ENCODE results near the gene LUC7L2.
"Not testable (repeated sequence)": the region's sequence is repeated elsewhere in the genome, so short reads cannot be mapped to it uniquely, and the experiment has no call there.

The LUC7L2 gene

DNA sequence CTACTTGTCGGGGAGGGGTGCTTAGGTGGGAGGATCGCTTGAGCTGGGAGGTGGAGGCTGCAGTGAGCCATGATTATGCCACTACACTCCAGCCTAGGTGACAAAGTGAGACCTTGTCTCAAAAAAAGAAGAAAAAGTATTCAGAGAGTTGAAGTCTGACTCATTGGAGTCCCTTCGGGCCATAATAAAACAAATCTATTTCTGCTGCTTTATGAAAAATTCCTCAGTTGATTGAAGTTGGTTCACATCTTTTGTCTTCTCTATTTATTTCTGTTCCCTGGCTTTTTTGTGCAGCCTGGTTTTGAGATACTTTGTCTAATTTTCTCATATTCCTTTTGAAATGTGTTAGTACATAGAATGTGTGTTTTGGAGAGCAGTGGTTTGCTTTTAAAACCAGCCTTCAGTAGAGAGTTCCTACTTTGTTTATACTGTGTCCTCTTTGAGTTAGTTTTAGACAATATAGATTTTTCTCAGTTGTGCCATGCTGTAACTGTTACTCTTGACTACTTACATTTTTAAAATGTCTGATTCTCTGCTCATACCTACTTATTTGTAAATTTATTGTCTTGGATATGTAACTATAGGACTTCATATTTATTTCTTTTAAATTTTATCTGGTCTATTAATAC is 36.7 kb downstream of the LUC7L2 start:
- DNase-seq (ENCODE audit: low read depth, low spot score) = peak; percentile 3

DNA sequence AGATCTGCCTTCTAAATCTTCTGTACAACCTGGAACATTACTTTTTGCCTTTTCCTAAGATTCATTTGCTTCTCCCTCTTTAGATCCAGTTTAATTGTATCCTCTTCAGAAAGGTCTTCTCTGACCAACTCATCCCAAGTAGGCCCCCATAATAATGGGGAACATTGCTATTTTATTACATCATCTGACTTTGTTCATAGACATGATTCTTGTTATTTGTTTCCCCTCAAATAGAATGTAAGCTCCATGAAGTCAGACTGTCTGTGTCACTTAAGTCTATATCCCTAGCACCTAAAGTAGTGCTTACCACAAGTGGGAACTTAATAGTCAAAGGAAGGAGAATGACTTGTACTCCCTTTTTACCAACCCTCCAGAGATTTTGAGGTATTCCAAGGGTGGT is 37.5 kb downstream of the LUC7L2 start:
- DNase-seq (ENCODE audit: low read depth, low spot score) = no peak

DNA sequence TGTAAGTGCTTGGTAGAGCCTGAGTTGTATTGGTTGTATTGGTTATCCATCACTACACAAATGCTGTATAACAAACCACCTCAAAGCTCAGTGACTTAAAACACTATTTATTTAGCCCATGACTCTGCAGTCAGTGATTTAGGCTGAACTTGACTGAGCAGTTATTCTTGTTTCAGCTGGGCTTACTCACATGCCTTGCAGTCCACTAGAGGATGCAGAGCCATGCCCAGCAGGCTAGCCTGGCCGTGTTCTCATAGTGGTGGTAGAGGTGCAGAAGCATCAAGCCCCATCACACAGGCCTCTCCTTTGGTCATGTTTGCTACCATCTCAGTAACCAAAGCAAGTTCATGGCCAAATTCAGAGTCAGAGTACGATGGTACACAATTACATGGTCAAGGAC is 43.9 kb downstream of the LUC7L2 start:
- no peak for DNase-seq (ENCODE audit: low read depth, low spot score)

DNA sequence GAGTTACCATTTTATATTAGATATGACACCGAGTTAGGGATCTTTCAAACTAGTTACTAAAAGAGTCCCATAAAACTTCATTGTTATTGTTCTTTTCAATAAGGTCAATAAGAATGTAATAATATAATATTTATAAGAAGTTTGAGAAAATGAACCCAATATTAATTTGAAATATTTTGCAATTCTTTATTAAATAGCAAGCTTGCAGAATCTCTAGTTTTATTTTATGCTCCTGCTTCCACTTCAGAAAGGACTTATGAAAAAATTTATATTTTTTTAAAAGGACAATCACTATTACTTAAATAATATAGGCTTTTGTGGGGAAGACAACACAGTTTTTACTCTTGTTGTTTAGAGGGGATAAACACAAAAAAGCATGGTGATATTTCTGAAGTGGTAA is 47.9 kb downstream of the LUC7L2 start:
- DNase-seq (ENCODE audit: low read depth, low spot score) = no peak

DNA sequence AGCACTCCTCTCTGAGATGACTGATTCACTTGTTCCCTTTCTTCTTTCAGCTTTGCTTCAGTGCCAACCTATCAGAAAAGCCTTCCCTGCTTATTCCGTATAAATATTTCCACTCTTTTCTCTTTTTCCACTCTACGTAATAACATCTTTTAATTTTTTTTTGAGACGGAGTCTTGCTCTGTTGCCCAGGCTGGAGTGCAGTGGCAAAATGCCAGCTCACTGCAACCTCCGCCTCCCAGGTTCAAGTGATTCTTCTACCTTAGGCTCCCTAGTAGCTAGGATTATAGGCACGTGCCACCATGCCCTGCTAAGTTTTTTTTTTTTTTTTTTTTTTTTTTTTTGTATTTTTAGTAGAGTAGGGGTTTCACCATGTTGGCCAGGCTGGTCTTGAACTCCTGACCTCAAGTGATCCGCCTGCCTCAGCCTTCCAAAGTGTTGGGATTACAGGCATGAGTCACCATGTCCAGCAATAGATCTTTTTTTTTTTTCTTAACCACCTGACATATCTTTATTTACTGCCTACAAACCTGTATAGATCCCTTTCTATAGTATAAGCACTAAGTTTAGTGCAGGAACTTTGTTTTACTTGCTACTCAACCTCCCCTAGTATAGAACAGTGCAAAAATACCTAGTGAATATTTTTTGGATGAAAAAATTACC is 55.2 kb downstream of the LUC7L2 start:
- not testable (repeated sequence) for DNase-seq (ENCODE audit: low read depth, low spot score)

DNA sequence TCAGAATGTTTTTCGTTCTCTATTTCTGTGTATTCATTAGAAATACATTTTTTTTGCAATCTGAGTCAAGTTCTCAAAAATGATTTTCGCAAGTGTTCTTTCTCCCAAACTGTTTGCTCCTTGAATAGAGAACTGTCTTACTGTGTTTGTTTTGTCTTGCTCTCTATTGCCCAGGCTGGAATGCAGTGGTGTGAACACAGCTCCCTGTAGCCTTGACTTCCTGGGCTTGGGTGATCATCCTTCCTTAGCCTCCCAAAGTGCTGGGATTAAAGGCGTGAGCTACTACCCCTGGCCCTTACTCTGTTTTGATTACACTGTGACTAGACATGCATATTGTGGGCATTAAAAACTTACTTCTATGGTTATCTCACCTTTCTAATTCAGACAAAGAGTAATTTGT is 56.7 kb downstream of the LUC7L2 start:
- DNase-seq (ENCODE audit: low read depth, low spot score) = no peak

DNA sequence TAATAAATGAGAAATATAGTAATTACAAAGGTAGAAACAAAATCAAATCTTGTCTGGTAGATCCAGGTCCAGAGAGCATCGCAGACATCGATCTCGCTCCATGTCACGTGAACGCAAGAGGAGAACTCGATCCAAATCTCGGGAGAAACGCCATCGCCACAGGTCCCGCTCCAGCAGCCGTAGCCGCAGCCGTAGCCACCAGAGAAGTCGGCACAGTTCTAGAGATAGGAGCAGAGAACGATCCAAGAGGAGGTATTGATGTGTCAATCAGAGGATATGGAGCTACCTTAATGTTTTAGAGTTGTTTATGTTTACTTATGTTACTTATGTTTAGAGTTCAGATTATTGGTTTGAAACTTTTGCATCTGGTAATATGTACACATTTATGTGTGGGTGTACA is 57.8 kb downstream of the LUC7L2 start:
- no peak for DNase-seq (ENCODE audit: low read depth, low spot score)

DNA sequence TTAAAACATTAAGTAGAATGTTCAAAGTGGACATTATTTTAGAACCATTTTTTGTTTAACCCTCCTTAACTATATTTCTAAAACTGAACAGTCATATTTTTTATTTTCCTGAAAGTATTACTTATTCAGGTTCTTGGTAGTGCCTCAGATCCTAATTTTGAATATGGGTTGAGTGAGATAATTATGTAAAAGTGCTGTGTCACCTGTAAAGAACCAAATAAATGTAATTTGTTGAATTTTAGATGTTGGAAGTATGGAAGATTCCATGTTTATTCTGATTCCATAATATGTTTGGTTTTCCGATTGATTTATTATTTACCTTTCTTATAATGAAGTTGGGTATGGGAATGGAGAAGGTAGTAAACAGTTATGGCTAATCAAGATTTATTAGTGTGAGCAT is 61.4 kb downstream of the LUC7L2 start:
- DNase-seq (ENCODE audit: low read depth, low spot score) = no peak

DNA sequence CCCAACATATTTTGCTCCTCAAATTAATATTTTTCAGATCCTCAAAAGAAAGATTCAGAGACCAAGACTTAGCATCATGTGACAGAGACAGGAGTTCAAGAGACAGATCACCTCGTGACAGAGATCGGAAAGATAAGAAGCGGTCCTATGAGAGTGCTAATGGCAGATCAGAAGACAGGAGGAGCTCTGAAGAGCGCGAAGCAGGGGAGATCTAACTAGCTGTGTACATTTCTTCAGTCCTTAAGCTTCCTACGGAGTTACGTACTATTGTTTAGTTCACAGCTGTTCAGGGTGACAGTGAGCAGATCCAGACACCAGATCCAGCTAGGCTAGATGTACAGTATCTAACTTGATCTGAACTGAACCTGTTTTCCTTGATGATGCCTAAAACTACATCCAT is 62.4 kb downstream of the LUC7L2 start:
- no peak for DNase-seq (ENCODE audit: low read depth, low spot score)

DNA sequence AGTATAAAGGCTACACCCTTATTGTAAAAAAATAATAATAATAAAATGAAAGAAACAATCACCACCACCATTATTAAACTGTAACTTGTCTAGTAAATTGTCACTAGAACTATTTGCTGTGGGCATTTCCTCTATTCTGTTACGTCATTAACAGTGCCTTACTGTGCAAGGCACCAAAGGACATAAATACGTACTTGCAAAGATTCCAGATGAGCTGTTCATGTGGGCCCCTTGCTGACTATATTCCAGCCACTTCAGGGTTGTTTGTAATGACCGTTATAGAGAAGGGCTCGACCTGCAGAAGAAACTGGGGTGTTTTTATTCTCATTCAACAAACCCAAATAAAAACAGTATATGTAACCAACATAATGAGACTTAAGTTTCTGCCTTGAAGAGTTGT is 63.4 kb downstream of the LUC7L2 start:
- no peak for DNase-seq (ENCODE audit: low read depth, low spot score)

DNA sequence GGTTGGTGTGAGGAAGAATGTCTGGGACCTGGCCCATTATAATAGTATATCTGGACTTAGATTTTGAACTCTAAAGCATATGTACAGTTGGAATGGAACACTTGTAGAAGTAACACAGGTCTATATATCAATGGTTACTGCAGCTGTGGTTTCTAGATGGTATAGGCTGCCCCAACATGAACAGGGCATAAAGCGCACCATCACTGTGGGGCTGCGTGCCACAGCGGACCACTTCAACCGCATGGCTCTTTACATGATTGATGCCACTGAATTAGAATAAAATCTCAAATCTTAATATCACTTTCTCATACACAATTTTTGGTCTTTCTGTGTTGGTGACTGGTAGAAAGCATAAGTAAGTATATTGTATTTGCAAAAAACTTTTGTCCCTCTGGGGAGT is 64.3 kb downstream of the LUC7L2 start:
- DNase-seq (ENCODE audit: low read depth, low spot score) = no peak

DNA sequence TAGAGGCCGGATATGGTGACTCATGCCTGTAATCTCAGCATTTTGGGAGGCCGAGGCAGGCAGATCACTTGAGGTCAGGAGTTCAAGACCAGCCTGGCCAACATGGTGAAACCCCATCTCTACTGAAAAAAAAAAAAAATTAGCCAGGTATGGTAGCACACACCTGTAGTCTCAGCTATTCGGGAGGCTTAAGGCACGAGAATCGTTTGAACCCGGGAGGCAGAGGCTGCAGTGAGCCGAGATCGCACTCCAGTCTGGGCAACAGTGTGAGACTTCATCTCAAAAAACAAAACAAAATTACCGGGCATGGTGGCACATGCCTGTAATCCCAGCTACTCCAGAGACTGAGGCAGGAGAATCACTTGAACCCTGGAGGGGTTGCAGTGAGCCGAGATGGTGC is 66.0 kb downstream of the LUC7L2 start:
- not testable (repeated sequence) for DNase-seq (ENCODE audit: low read depth, low spot score)

DNA sequence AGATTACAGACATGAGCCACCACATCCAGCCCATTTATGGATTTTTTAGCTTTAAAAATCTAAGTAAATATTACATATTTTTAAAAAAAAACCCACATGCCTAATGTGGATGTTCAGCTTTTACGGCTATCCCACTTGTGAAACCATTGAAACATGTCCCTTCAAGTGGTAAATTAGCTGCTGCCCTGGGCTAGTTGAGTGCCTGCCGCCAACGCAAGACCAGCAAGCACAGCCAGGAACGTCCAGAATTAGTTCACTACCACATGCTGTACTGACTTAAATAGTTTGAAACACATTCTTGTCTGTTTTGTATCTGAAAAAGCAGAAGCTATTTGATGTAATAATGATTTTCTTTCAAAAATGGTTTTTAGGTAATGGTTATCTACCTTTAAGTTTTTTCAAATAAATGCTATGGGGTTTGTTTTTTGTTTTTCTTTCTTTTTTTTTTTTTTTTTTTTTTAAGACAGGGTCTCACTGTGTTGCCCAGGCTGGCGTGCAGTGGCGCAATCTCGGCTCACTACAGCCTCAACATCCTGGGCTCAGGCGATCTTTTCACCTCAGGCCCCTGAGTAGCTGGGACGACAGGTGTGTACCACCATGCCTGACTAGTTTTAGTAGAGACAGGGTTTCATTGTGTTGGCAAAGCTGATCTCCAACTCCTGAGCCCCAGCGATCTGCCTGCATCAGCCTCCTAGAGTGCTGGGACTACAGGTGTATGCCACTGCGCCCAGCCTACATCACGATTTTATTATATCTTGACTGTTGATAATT is 66.7 kb downstream of the LUC7L2 start:
- no peak for DNase-seq (ENCODE audit: low read depth, low spot score)

DNA sequence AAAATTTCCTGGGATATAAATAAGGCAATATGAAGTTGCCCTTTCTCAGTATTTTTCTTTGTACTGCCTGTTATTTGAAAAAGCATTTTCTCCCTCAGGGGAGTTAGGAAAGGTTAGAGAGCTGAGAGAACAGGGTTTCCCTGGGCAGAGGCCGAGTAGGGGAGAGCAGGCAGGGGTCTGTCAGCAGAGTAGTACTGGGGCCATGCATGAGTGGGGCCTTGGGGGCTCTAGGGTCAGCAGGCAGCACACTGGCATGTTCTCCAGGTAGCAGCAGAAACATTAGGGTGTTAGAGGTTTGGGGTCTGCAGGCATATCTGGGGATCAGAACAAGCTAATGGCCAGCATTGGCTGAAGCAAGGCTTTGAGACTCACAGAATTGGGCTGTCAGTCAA is 67.3 kb downstream of the LUC7L2 start:
- no peak for DNase-seq (ENCODE audit: low read depth, low spot score)

DNA sequence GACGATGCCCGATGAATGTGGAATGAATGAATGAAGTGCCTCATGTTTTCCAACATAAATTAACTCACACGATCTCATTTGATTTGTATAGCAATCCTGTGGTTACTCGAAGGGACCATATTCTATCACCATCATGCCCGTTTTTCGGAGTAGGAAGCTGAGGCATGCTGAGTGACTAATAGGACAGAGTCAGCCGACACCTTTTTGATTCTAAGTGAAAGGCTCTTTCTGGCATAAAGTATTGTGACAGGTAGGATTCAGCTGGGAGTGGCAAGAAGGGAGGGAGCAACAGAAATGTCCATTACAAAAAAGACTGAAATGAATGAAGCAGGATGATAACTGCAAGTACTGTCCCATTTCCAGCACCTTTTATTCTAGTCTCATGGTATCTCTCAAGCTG is 68.1 kb downstream of the LUC7L2 start:
- DNase-seq (ENCODE audit: low read depth, low spot score) = no peak

DNA sequence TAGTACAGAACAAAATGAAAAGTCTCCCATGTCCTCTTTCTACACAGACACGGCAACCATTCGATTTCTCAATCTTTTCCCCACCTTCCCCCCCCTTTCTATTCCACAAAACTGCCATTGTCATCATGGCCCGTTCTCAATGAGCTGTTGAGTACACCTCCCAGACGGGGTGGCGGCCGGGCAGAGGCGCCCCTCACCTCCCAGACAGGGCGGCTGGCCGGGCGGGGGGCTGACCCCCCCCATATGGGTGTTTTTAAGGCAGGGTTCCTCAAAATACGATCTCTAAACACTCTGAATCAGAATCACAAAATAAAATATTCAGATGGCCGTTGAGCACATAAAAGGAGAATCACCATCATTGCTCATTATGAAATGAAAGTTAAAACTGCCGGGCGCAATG is 70.0 kb downstream of the LUC7L2 start:
- DNase-seq (ENCODE audit: low read depth, low spot score) = not testable (repeated sequence)

DNA sequence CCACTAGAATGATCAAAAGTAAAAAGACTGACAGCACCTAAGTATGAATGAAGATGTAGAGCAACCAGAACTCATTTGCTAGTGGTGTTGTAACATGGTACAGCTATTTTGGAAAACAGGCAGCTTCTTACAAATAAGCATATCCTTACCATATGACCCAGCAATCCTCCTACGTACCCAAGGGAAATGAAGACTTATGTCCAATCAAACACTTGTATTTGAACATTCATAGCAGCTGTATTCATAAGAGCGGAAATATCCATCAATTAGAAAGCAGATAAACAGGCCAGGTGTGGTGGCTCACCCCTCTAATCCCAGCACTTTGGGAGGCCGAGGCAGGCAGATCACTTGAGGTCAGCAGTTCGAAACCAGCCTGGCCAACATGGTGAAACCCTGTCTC is 70.7 kb downstream of the LUC7L2 start:
- no peak for DNase-seq (ENCODE audit: low read depth, low spot score)

DNA sequence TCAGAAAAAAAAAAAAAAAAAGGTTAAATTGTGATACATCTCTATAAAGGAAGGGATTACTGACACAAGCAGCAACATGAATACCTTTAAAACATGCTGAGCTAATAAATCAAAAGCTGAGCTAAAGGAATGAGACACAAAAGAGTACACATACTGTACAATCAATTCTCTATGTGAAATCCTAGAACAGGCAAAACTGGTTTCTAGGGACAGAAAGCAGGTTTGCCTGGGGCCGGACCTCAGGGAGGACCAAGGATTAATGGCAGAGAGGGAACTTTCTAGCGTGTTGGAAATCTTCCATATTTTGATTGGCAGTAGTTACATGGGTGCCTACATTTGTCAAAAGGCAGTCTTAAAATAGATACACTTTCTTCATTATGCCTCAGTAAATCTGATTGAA is 71.3 kb downstream of the LUC7L2 start:
- DNase-seq (ENCODE audit: low read depth, low spot score) = no peak

DNA sequence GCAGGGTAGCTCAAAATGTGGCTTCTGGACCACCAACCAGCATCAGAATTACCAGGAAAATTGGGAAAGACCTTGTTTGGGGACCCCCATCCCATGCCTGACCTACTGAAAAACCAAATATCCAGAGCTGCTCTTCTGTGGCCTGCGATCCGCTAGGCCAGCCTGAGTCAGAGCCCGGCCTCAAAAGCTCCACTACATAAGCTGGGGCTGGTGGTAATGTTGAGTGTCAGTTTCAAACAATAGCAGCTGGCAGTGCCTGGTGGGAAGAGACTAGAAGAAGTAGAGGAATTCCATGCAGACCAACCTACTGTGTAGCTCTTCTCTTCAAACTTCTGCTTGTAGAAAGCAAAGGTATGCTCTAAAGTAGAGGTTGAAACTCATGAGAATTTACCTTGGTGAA is 71.8 kb downstream of the LUC7L2 start:
- no peak for DNase-seq (ENCODE audit: low read depth, low spot score)

DNA sequence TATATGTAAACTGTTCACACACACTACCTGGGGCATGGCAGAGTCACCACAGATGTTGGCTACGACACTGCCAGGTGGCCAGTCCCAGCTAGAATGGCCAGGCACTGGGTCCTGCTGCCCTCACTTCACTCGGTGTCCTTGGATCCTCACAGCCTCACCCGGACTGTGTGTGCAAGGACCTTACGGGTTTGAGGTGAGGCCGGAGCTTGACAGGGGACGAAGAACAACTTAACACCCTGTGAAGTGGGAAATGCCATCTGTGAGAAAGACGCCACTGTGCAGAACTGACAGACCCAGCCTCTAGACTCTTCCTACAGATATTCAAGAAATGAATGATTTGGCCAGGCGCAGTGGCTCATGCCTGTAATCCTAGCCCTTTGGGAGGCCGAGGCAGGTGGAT is 77.1 kb downstream of the LUC7L2 start:
- no peak for DNase-seq (ENCODE audit: low read depth, low spot score)

DNA sequence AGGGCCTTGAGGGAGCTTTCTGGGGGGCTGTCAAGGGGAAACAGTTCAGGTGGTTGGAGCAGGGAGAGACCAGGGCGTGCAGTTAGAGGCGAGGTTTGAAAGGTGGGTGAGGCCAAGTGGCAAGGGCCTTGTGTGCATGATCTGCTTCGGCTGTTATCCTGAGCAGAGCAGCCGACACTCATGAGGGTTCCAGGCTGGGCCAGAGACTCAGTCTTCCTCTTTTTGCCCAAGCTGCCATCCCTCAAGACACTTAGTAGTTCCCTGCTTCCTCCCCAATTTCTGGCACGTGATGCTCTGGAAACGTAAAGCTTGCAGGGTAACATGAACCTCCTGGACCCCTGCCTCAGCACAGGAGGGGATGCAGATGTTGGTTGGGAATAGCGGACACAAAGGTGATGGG is 79.7 kb downstream of the LUC7L2 start:
- DNase-seq (ENCODE audit: low read depth, low spot score) = no peak

DNA sequence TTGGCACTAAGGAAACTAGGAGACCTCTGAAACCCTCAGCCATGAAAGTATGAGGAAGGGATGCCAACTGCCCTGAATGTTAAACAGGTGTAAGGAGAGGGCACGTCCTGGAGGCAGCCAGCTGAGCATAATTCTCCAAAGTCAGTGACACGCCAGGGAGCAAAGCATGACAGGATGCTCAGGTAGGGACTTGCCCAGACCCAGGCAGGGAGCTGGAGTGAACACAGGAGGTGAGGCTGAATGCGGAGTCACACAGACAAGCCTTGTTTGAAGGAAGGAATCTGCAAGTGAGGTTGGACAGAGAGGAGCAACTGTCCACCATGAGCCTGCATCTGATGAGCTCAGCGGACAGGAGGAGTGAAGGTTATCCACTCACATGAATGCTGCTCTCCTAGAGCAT is 82.3 kb downstream of the LUC7L2 start:
- DNase-seq (ENCODE audit: low read depth, low spot score) = no peak
